A549 treated with DMSO at 1 μM for 4 hours (cell line): ENCODE data around the gene DDX39A. TPM values are rescaled to one million over a fixed set of nuclear protein-coding genes. Genes with fewer than 3 reads are reported as not detected.

Source experiments
- total RNA-seq: library from RNA; stranded (reverse); fragments of 200-300 nt; extraction: Qiagen RNA extraction; gene quantifications from 5 replicates; pipeline ENCODE4 v1.2.3, GENCODE V29; 2022; ENCODE audit warnings: low read depth

DDX39A gene
- 113 to 135 TPM (median 124 TPM) in 5 replicates for total RNA-seq

GRCh38 chr19:14419106-14419813 is at the start of gene DDX39A:
DDX39A (minus strand) TSS chr19:14419341; CDS start chr19:14413220, 6,121 bp downstream.

GRCh38 chr19:14432791-14433553 is 13.8 kb upstream of the DDX39A start, which contains the start of gene PKN1:
PKN1 (plus strand) TSS chr19:14433306; CDS start chr19:14433522, 216 bp downstream.

Other genes starting within 250 kb of the DDX39A start
- 2.2 to 3.6 TPM (median 3.3 TPM) in 5 replicates for gene ADGRL1, start 213.2 kb downstream of the DDX39A start, total RNA-seq
- gene ADGRE5, start 37.9 kb downstream of the DDX39A start, total RNA-seq = 79.9 to 88.2 TPM (median 82.0 TPM) in 5 replicates
- gene PKN1, start 14.0 kb upstream of the DDX39A start, total RNA-seq = 58.9 to 70.7 TPM (median 60.6 TPM) in 5 replicates
- gene PTGER1, start 56.0 kb upstream of the DDX39A start, total RNA-seq = 0.08 to 0.15 TPM (median 0.13 TPM) in 3 of 5 replicates, not detected in the others
- gene GIPC1, start 76.8 kb upstream of the DDX39A start, total RNA-seq = 84.7 to 121 TPM (median 111 TPM) in 5 replicates
- 105 to 192 TPM (median 180 TPM) in 5 replicates for gene DNAJB1, start 99.1 kb upstream of the DDX39A start, total RNA-seq
- 158 to 195 TPM (median 168 TPM) in 5 replicates for gene TECR, start 110.3 kb upstream of the DDX39A start, total RNA-seq
- 164 to 201 TPM (median 172 TPM) in 5 replicates for gene NDUFB7, start 152.7 kb upstream of the DDX39A start, total RNA-seq
- not detected in 5 replicates for gene CLEC17A, start 163.7 kb upstream of the DDX39A start, total RNA-seq